GM19240 (cell line): Measurements from ENCODE around the gene EPRS1.
"Not testable (repeated sequence)": the region's sequence is repeated elsewhere in the genome, so short reads cannot be mapped to it uniquely, and the experiment has no call there.

ENCODE experiments used
- DNase-seq: peaks from one replicate; pipeline ENCODE4 v3.0.0; 2011; ENCODE audit warnings: low spot score; ENCODE audit not compliant: insufficient read length

The EPRS1 gene

DNA sequence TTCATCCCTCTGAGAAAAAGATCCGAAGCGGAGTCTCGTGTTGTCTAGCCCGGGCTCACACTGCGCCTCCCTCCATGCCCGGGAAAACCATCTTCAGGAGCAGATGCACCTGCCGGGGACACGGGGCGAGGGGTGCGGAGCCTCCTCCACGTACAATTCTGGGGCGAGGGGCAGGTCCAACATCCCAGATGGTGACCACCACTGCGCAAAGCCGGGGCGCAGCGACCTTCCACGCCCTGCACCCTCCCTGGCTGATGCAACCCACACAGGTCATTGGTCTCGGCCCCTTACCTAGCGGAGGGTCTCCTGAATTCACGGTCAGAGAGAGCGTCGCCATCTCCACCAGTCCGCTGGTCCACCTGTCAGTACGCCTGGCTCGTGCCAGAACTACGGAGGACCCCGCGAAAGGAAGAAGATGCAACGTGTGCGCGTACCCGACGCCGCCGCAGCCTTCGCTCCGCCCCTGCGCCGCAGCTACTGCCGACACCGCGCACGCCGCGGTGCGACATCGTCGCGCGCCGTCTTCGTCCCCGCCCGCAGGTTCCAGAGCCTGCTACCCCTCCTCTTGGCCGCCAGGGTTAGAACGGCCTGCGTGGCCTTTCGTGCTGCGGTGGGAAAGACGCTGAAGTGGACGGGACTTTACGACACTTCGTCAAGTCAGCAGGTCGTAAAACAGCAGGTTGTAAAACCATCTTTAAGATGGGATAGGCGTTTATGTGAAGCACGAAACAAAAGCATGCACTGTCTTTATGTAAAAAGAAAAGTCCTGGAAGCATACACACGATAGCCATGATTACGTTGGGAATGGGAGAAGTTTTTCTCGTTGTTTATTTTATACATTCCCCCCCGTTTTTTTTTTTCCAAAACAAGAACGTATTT is at the start of gene EPRS1:
EPRS1 (minus strand) TSS at position 454 of the 879 bp plus-strand sequence; CDS start at position 337, 117 bp downstream.
- DNase-seq = peak; percentile 77

- DNase-seq = peak; percentile 59
Observed at GRCh38 chr1:220094016-220094911, 48.0 kb upstream of the EPRS1 start, which contains the start of gene IARS2. TSS of gene IARS2 (plus strand) at chr1:220094132. CDS start at chr1:220094217, 85 bp downstream.

GRCh38 chr1:220093361-220094015 is 47.2 kb upstream of the EPRS1 start:
- DNase-seq = no peak

- DNase-seq = no peak
Observed at GRCh38 chr1:220092694-220093093, 46.4 kb upstream of the EPRS1 start.

GRCh38 chr1:220089650-220090556 is 43.6 kb upstream of the EPRS1 start, which contains the start of gene BPNT1:
TSS of gene BPNT1 (minus strand) at chr1:220089788. CDS start at chr1:220079846, 9,942 bp downstream.
- DNase-seq = peak; percentile 67

- not testable (repeated sequence) for DNase-seq
Observed at GRCh38 chr1:220086261-220086686, 40.0 kb upstream of the EPRS1 start.

GRCh38 chr1:220084460-220084859 is 38.2 kb upstream of the EPRS1 start:
- no peak for DNase-seq

GRCh38 chr1:220077887-220078286 is 31.6 kb upstream of the EPRS1 start:
- no peak for DNase-seq

DNA sequence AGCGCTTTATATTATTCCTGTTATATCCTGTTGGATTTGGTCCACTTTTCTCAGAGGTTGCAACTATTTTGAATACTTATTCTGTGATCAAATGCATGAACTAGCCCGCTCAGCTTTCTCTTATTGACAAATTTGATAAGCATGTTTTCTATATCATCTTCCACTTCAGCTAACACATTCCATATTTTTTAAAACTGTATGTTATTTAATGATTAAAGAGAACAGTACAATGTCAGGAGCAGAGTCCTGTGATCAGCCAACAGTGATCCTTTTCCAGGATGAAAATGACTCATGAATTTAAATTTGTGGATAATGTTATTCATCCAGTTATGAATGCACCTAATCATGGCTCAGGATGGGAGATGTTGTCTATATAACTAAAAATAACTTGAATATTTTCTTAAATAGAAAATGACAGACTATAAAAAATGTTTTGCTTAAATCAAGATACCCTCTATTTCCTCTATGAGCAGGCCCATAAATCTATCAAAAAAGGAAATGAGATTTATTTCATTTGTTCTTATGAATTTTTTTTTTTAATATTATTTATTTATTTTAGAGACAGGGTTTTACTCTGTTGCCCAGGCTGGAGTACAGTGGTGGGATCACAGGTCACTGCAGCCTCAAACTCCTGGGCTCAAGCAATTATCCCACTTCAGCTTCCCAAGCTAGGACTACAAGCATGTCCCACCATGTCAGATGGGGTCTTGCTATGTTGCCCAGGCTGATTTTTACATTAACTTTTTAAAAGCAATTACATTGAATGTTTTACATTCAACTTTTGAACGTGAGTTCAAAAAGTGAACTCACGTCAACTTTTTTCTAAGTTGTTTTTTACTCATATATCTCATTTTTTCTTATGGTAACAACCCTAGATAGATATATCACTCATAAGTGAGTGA is 30.8 kb upstream of the EPRS1 start:
- DNase-seq = no peak

DNA sequence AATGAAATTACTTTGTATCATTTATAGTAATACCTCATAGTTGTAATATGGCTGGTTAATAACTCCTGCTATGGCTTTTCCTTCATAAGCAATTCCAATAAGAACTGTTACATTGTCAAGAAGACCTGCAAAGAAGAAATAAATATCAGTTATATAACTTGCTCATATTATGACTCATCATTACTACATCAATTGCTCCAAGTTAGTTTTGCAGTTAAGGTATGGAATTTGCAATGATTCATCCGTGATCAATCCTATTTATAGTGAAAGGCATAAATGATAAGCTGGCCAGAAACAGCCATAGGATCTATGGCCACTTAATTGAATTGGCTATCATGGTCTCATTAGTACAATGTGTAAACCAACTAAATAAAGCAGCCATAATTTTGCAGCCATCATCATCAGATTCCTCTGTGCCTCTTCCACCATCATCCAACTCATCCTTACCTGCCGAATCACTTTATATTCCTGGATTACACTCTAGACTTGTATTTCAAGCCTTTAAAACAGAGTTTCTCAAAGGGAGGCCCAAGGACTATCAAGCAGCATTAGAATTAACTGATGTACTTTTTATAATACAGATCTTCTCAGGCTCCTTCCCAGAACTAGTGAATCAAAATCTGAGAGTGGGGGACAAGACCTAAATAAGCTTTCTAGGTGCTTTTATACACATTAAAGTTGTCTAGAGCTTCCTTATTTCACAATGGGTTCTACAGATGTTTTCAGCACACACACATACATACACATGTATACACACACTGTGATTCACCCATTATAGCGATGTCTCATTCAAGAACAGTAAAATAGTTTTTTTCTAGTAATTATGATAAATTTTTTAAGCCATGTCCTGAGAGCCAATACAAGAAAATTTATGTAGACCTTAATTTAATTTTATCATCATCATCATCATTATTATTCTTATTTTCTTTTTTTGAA is 21.2 kb upstream of the EPRS1 start:
- no peak for DNase-seq

DNA sequence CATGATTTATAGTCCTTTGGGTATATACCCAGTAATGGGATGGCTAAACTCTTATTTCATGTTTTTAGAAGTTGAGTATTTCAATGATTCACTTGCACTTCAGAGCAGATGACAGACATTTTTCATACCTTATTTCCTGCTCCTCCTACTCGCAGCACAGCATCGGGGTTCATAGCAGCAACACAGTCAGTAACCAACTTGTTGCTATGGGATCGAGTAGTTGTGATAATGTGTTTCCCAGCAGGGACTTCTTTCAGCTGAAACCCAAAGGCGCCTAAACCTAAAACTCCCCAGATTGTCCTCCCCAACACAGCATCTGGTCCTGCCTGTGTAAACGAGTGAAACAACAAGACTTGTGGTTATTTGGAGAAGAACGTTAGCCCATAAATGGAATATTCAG is 16.3 kb upstream of the EPRS1 start:
- DNase-seq = no peak

DNA sequence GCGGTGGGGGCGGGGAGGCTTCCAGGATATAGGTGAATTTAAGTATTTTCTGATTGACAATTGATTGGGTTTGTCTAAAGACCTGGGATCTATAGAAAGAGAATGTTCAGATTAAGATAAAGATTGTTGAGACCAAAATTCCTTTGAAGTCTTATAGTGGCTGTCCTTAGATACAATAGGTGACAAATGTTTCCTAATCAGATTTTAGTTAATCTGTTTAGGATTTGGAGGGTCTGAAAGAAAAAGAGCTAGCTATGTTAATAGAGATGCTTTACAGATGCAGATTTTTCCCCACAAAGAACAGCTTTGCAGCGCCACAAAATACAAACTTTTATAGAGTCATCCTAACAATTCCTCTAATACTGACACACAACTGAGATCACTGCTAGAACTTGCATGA is 14.6 kb upstream of the EPRS1 start:
- DNase-seq = no peak

DNA sequence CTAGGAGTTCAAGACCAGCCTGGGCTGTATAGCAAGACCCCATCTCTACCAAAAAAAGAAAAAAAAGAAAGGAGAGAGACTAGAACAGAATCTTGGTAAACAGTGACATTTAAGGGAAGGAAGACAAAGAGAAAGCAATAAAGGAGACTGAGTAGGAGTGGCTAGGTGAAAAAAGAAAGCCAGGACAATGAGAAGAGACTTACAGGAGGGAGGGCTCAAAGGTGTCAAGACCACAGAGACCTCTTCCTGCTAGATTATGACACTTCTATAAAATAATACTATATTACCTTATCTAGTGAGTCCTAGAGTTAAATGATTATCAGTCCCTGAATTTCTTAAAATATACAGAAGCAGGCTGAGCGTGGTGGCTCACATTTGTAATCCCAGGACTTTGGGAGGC is 10.1 kb upstream of the EPRS1 start:
- no peak for DNase-seq

GRCh38 chr1:220045356-220046051 is 801 bp downstream of the EPRS1 start:
- no peak for DNase-seq

- no peak for DNase-seq
Observed at GRCh38 chr1:220044678-220045355, 1.5 kb downstream of the EPRS1 start.

- DNase-seq = no peak
Observed at GRCh38 chr1:220043646-220044045, 2.7 kb downstream of the EPRS1 start.

DNA sequence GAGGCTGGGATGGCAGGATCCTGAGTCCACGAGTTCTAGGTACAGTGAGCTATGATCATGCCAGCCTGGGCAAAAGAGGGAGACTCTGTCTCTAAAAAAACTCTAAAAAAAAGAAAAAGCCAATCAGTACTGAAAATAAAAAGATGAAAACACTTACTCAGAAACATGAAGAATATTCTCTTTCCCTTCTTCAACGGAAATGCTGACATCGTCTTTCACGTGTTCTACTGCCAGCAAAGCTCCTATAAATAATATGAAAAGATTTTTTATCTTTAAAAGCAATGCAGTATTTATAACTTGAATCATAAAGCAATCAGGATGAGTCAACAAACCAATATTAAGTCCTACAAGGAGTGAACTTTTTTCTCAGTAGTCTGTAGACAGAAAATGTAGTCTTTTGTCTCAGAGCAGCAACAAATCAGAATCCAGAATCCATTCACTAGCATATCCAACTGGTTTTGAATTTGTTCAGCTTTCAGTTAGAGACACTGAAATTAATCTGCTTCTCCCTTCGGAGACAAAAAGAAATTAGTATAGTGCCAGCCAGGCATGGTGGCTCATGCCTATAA is 6.2 kb downstream of the EPRS1 start:
- DNase-seq = no peak
